GM19397 (cell line): Measurements from ENCODE around the gene TBC1D22A.

Source experiments
- ATAC-seq: cut with Tn5 transposase; IDR thresholded peaks from one replicate; pipeline ENCODE4 v1.9.1; 2021; ENCODE audit warnings: mild to moderate bottlenecking, moderate library complexity; ENCODE audit not compliant: unreplicated experiment

Gene TBC1D22A

GRCh38 chr22:46922037-46922436, 159.6 kb downstream of the TBC1D22A start:
- ATAC-seq = no peak

- no peak for ATAC-seq
Measured at GRCh38 chr22:46923394-46923793, 160.9 kb downstream of the TBC1D22A start.

GRCh38 chr22:46925818-46926217, 163.4 kb downstream of the TBC1D22A start:
- ATAC-seq = no peak

GRCh38 chr22:46929046-46929709, 166.7 kb downstream of the TBC1D22A start:
- no peak for ATAC-seq

GRCh38 chr22:46929710-46930204, 167.3 kb downstream of the TBC1D22A start:
- ATAC-seq = no peak

- no peak for ATAC-seq
Measured at GRCh38 chr22:46931414-46931813, 169.0 kb downstream of the TBC1D22A start.

GRCh38 chr22:46931881-46932280, 169.4 kb downstream of the TBC1D22A start:
- no peak for ATAC-seq

GRCh38 chr22:46933040-46933930, 170.8 kb downstream of the TBC1D22A start:
- ATAC-seq = no peak

- ATAC-seq = no peak
Measured at GRCh38 chr22:46934172-46934745, 171.8 kb downstream of the TBC1D22A start.

GRCh38 chr22:46934746-46935491, 172.5 kb downstream of the TBC1D22A start:
- no peak for ATAC-seq

GRCh38 chr22:46935506-46936377, 173.3 kb downstream of the TBC1D22A start:
- no peak for ATAC-seq

- ATAC-seq = no peak
Measured at GRCh38 chr22:46936378-46936903, 174.0 kb downstream of the TBC1D22A start.

- ATAC-seq = no peak
Measured at GRCh38 chr22:46937185-46937584, 174.7 kb downstream of the TBC1D22A start.

- no peak for ATAC-seq
Measured at GRCh38 chr22:46937939-46938338, 175.5 kb downstream of the TBC1D22A start.

GRCh38 chr22:46941968-46942798, 179.7 kb downstream of the TBC1D22A start:
- ATAC-seq = no peak

- no peak for ATAC-seq
Measured at GRCh38 chr22:46942799-46943785, 180.6 kb downstream of the TBC1D22A start.

GRCh38 chr22:46945481-46945880, 183.0 kb downstream of the TBC1D22A start:
- no peak for ATAC-seq
